H1 (cell line): ENCODE data around the gene C1orf21. TPM values are rescaled to one million over a fixed set of nuclear protein-coding genes. Genes with fewer than 3 reads are reported as not detected.

Experiments used
- NRF1 ChIP-seq: IDR thresholded peaks from 2 replicates; pipeline ENCODE4 v1.6.1; 2011; ENCODE audit warnings: mild to moderate bottlenecking, low read depth, low read length, improper control_type of control experiment
- RAD21 ChIP-seq, 2 experiments: IDR thresholded peaks in 1 of 2; conservative IDR thresholded peaks in 1 of 2; 2 replicates each; pipeline ENCODE4 v1.6.1; 2011; ENCODE audit warnings: low read depth in 2 of 2, low read length in 2 of 2, improper control_type of control experiment in 1 of 2, inconsistent platforms in 1 of 2, mild to moderate bottlenecking in 1 of 2, moderate library complexity in 1 of 2
- RXRA ChIP-seq: IDR thresholded peaks from 2 replicates; pipeline ENCODE4 v1.6.1; 2011; ENCODE audit warnings: low read depth, mild to moderate bottlenecking, low read length, moderate library complexity; ENCODE audit not compliant: insufficient read depth
- SIRT6 ChIP-seq: IDR thresholded peaks from one replicate; pipeline ENCODE4 v1.7.1; 2012; ENCODE audit warnings: low read length, inconsistent platforms
- SIX5 ChIP-seq: IDR thresholded peaks from 2 replicates; pipeline ENCODE4 v1.6.1; 2011; ENCODE audit warnings: mild to moderate bottlenecking, low read depth, low read length
- SP4 ChIP-seq: IDR thresholded peaks from 2 replicates; pipeline ENCODE4 v1.6.1; 2012; ENCODE audit warnings: low read length, inconsistent platforms
- polyA plus RNA-seq, 7 experiments: library from polyadenylated mRNA; depleted of rRNA in 3 of 7; stranded (reverse) in 5 of 7; unstranded in 2 of 7; fragments of >200 nt in 5 of 7; fragments of 200-250 nt in 2 of 7; gene quantifications; 1 replicate in 5 of 7; 2 replicates in 1 of 7; 4 replicates in 1 of 7; pipeline versions ENCODE4 v1.2.1 to v1.2.3, GENCODE V29; 2011 to 2013; ENCODE audit warnings: missing spikeins in 2 of 7, mixed read lengths in 2 of 7
- total RNA-seq: library from RNA; stranded (reverse); fragmentation: NEBNext Ultra II Directional; extraction: Animal tissue kit (Norgen Biotek cat#: 25700); gene quantifications from 2 replicates; pipeline ENCODE4 v1.2.1, GENCODE V29; 2021
- TF ChIP-seq, protein P1 (sequence below): fragments of 300-600 bp; sonication (generic); IDR thresholded peaks from 2 replicates; pipeline ENCODE4 v1.7.1; 2012; ENCODE audit warnings: low read length, moderate library complexity, mild to moderate bottlenecking, inconsistent platforms; ENCODE audit not compliant: insufficient replicate concordance
- TF ChIP-seq, protein P2 (sequence below): IDR thresholded peaks from 2 replicates; pipeline ENCODE4 v1.6.1; 2012; ENCODE audit warnings: inconsistent platforms

The C1orf21 gene
- total and polyA plus RNA-seq, 2 of the 8 experiments (the other 6 are each of a cell fraction or from before 2014, with no cell fraction given) = 16.6 to 51.0 TPM

- TF ChIP-seq, protein P1, sequence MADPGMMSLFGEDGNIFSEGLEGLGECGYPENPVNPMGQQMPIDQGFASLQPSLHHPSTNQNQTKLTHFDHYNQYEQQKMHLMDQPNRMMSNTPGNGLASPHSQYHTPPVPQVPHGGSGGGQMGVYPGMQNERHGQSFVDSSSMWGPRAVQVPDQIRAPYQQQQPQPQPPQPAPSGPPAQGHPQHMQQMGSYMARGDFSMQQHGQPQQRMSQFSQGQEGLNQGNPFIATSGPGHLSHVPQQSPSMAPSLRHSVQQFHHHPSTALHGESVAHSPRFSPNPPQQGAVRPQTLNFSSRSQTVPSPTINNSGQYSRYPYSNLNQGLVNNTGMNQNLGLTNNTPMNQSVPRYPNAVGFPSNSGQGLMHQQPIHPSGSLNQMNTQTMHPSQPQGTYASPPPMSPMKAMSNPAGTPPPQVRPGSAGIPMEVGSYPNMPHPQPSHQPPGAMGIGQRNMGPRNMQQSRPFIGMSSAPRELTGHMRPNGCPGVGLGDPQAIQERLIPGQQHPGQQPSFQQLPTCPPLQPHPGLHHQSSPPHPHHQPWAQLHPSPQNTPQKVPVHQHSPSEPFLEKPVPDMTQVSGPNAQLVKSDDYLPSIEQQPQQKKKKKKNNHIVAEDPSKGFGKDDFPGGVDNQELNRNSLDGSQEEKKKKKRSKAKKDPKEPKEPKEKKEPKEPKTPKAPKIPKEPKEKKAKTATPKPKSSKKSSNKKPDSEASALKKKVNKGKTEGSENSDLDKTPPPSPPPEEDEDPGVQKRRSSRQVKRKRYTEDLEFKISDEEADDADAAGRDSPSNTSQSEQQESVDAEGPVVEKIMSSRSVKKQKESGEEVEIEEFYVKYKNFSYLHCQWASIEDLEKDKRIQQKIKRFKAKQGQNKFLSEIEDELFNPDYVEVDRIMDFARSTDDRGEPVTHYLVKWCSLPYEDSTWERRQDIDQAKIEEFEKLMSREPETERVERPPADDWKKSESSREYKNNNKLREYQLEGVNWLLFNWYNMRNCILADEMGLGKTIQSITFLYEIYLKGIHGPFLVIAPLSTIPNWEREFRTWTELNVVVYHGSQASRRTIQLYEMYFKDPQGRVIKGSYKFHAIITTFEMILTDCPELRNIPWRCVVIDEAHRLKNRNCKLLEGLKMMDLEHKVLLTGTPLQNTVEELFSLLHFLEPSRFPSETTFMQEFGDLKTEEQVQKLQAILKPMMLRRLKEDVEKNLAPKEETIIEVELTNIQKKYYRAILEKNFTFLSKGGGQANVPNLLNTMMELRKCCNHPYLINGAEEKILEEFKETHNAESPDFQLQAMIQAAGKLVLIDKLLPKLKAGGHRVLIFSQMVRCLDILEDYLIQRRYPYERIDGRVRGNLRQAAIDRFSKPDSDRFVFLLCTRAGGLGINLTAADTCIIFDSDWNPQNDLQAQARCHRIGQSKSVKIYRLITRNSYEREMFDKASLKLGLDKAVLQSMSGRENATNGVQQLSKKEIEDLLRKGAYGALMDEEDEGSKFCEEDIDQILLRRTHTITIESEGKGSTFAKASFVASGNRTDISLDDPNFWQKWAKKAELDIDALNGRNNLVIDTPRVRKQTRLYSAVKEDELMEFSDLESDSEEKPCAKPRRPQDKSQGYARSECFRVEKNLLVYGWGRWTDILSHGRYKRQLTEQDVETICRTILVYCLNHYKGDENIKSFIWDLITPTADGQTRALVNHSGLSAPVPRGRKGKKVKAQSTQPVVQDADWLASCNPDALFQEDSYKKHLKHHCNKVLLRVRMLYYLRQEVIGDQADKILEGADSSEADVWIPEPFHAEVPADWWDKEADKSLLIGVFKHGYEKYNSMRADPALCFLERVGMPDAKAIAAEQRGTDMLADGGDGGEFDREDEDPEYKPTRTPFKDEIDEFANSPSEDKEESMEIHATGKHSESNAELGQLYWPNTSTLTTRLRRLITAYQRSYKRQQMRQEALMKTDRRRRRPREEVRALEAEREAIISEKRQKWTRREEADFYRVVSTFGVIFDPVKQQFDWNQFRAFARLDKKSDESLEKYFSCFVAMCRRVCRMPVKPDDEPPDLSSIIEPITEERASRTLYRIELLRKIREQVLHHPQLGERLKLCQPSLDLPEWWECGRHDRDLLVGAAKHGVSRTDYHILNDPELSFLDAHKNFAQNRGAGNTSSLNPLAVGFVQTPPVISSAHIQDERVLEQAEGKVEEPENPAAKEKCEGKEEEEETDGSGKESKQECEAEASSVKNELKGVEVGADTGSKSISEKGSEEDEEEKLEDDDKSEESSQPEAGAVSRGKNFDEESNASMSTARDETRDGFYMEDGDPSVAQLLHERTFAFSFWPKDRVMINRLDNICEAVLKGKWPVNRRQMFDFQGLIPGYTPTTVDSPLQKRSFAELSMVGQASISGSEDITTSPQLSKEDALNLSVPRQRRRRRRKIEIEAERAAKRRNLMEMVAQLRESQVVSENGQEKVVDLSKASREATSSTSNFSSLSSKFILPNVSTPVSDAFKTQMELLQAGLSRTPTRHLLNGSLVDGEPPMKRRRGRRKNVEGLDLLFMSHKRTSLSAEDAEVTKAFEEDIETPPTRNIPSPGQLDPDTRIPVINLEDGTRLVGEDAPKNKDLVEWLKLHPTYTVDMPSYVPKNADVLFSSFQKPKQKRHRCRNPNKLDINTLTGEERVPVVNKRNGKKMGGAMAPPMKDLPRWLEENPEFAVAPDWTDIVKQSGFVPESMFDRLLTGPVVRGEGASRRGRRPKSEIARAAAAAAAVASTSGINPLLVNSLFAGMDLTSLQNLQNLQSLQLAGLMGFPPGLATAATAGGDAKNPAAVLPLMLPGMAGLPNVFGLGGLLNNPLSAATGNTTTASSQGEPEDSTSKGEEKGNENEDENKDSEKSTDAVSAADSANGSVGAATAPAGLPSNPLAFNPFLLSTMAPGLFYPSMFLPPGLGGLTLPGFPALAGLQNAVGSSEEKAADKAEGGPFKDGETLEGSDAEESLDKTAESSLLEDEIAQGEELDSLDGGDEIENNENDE = no peak
- no peak for TF ChIP-seq RXRA
- TF ChIP-seq SIRT6 = no peak
- TF ChIP-seq, protein P2, sequence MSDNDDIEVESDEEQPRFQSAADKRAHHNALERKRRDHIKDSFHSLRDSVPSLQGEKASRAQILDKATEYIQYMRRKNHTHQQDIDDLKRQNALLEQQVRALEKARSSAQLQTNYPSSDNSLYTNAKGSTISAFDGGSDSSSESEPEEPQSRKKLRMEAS = no peak
- no peak for TF ChIP-seq SIX5
- TF ChIP-seq RAD21 (IDR thresholded peaks at IDR 0.05 in 1 of 2, conservative IDR thresholded peaks at IDR 0.05 in 1 of 2; ENCODE audit: low read depth in 2 of 2, low read length in 2 of 2) = no peak
- TF ChIP-seq SP4 = no peak
- no peak for TF ChIP-seq NRF1
Observed at GRCh38 chr1:184463680-184464079, 76.9 kb downstream of the C1orf21 start (continued).
